Measurements from ENCODE around the gene FCSK. TPM values are rescaled to one million over a fixed set of nuclear protein-coding genes. Genes with fewer than 3 reads are reported as not detected.
A peak's percentile ranks its signal among the peaks of the same experiment; 100 is the strongest.

The FCSK gene
- total and polyA plus RNA-seq, 2 of the 13 experiments (the other 11 are each of a cell fraction or from before 2014, with no cell fraction given): 9.1 to 19.2 TPM

DNA sequence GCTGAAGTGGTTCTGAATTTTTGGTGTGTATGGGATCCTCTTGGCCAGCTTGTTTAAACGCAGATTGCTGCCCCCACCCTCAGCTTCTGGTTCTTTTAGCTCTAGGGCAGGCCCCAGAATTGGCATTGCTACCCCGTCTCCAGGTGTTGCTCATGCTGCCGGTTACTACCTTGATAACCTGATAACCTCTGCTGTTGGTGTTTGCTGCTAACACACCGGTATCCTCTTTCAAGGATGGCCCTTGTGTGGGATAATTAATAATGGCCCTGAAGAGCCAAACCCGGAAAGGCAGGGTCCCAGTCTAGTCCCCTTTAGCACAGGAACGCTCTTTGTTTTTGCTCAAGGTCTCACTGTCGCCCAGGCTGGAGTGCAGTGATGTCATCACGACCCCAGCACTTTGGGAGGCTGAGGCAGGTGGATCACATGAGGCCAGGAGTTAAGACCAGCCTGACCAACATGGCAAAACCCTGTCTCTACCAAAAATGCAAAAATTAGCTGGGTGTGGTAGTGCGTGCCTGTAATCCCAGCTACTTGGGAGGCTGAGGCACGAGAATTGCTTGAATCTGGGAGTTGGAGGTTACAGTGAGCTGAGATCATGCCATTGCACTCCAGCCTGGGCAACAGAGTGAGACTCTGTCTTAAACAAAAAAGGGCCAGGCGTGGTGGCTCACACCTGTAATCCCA is 14.2 kb upstream of the FCSK start (continued):
- TF ChIP-seq, protein P1, sequence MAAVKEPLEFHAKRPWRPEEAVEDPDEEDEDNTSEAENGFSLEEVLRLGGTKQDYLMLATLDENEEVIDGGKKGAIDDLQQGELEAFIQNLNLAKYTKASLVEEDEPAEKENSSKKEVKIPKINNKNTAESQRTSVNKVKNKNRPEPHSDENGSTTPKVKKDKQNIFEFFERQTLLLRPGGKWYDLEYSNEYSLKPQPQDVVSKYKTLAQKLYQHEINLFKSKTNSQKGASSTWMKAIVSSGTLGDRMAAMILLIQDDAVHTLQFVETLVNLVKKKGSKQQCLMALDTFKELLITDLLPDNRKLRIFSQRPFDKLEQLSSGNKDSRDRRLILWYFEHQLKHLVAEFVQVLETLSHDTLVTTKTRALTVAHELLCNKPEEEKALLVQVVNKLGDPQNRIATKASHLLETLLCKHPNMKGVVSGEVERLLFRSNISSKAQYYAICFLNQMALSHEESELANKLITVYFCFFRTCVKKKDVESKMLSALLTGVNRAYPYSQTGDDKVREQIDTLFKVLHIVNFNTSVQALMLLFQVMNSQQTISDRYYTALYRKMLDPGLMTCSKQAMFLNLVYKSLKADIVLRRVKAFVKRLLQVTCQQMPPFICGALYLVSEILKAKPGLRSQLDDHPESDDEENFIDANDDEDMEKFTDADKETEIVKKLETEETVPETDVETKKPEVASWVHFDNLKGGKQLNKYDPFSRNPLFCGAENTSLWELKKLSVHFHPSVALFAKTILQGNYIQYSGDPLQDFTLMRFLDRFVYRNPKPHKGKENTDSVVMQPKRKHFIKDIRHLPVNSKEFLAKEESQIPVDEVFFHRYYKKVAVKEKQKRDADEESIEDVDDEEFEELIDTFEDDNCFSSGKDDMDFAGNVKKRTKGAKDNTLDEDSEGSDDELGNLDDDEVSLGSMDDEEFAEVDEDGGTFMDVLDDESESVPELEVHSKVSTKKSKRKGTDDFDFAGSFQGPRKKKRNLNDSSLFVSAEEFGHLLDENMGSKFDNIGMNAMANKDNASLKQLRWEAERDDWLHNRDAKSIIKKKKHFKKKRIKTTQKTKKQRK (IDR thresholded peaks at IDR 0.05; ENCODE audit: low read length): no peak
- TF ChIP-seq ZNF136 (CRISPR knock-in tag; IDR thresholded peaks at IDR 0.05; ENCODE audit: low read depth) (no peak), SIX4 (CRISPR knock-in tag; IDR thresholded peaks at IDR 0.05) (0 out of 2 replicates have a peak, but pooled peaks have one; percentile 74), NRL (CRISPR knock-in tag; IDR thresholded peaks at IDR 0.05; ENCODE audit: borderline replicate concordance) (peak; percentile 61; the same call in 1 of the 2 replicates)
- TF ChIP-seq, protein P2, sequence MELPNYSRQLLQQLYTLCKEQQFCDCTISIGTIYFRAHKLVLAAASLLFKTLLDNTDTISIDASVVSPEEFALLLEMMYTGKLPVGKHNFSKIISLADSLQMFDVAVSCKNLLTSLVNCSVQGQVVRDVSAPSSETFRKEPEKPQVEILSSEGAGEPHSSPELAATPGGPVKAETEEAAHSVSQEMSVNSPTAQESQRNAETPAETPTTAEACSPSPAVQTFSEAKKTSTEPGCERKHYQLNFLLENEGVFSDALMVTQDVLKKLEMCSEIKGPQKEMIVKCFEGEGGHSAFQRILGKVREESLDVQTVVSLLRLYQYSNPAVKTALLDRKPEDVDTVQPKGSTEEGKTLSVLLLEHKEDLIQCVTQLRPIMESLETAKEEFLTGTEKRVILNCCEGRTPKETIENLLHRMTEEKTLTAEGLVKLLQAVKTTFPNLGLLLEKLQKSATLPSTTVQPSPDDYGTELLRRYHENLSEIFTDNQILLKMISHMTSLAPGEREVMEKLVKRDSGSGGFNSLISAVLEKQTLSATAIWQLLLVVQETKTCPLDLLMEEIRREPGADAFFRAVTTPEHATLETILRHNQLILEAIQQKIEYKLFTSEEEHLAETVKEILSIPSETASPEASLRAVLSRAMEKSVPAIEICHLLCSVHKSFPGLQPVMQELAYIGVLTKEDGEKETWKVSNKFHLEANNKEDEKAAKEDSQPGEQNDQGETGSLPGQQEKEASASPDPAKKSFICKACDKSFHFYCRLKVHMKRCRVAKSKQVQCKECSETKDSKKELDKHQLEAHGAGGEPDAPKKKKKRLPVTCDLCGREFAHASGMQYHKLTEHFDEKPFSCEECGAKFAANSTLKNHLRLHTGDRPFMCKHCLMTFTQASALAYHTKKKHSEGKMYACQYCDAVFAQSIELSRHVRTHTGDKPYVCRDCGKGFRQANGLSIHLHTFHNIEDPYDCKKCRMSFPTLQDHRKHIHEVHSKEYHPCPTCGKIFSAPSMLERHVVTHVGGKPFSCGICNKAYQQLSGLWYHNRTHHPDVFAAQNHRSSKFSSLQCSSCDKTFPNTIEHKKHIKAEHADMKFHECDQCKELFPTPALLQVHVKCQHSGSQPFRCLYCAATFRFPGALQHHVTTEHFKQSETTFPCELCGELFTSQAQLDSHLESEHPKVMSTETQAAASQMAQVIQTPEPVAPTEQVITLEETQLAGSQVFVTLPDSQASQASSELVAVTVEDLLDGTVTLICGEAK (IDR thresholded peaks at IDR 0.05): no peak
- TF ChIP-seq, protein P2 (CRISPR knock-in tag; IDR thresholded peaks at IDR 0.05): no peak
- TF ChIP-seq, protein P3, sequence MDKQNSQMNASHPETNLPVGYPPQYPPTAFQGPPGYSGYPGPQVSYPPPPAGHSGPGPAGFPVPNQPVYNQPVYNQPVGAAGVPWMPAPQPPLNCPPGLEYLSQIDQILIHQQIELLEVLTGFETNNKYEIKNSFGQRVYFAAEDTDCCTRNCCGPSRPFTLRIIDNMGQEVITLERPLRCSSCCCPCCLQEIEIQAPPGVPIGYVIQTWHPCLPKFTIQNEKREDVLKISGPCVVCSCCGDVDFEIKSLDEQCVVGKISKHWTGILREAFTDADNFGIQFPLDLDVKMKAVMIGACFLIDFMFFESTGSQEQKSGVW (CRISPR knock-in tag; IDR thresholded peaks at IDR 0.05; ENCODE audit: borderline replicate concordance): no peak

All from HepG2 (cell line).